PFSK-1 (cell line): Measurements from ENCODE around the gene RFC2.

Source experiments
- FOXP2 ChIP-seq: optimal IDR thresholded peaks from 2 replicates; pipeline ENCODE3; 2011; ENCODE audit warnings: borderline replicate concordance, control low read depth, inconsistent platforms; ENCODE audit not compliant: insufficient read depth; ENCODE audit errors: extremely low read length, extremely low read depth
- POLR2AphosphoS5 ChIP-seq: IDR thresholded peaks from 2 replicates; pipeline ENCODE4 v1.6.1; 2012; ENCODE audit warnings: low read depth, mild to moderate bottlenecking, control low read depth, low read length, moderate library complexity
- REST ChIP-seq, 2 experiments: IDR thresholded peaks; 2 replicates each; pipeline versions ENCODE4 v1.6.1 to v1.8.0; 2011 to 2012; ENCODE audit warnings: low read depth in 2 of 2, low read length in 2 of 2, control low read depth in 1 of 2, inconsistent platforms in 1 of 2, mild to moderate bottlenecking in 1 of 2, moderate library complexity in 1 of 2; ENCODE audit not compliant: insufficient read depth in 1 of 2
- SIN3A ChIP-seq: IDR thresholded peaks from 2 replicates; pipeline ENCODE4 v1.6.1; 2012; ENCODE audit warnings: mild to moderate bottlenecking, low read length, moderate library complexity, borderline replicate concordance; ENCODE audit not compliant: insufficient read depth
- TAF1 ChIP-seq: IDR thresholded peaks from 2 replicates; pipeline ENCODE4 v1.6.1; 2012; ENCODE audit warnings: low read length, control low read depth, borderline replicate concordance; ENCODE audit not compliant: insufficient read depth

The RFC2 gene

GRCh38 chr7:74190259-74190658 lies 63.9 kb downstream of the RFC2 start:
- no peak for TF ChIP-seq FOXP2
- TF ChIP-seq SIN3A = no peak
- no peak for TF ChIP-seq REST (IDR thresholded peaks at IDR 0.05; ENCODE audit: insufficient read depth in 1 of 2, low read depth in 2 of 2, low read length in 2 of 2)
- TF ChIP-seq POLR2AphosphoS5 = no peak
- no peak for TF ChIP-seq TAF1

GRCh38 chr7:74187915-74188675 lies 66.1 kb downstream of the RFC2 start:
- TF ChIP-seq REST (IDR thresholded peaks at IDR 0.05; ENCODE audit: insufficient read depth in 1 of 2, low read depth in 2 of 2, low read length in 2 of 2) (no peak), TAF1 (no peak), POLR2AphosphoS5 (no peak), SIN3A (no peak), FOXP2 (no peak)

- no peak for TF ChIP-seq REST (IDR thresholded peaks at IDR 0.05; ENCODE audit: insufficient read depth in 1 of 2, low read depth in 2 of 2, low read length in 2 of 2)
- TF ChIP-seq SIN3A = no peak
- no peak for TF ChIP-seq TAF1
- no peak for TF ChIP-seq POLR2AphosphoS5
- TF ChIP-seq FOXP2 = no peak
These were observed 68.6 kb downstream of the RFC2 start for GRCh38 chr7:74185636-74186035.

GRCh38 chr7:74185016-74185415 lies 69.2 kb downstream of the RFC2 start:
- TF ChIP-seq POLR2AphosphoS5 = no peak
- no peak for TF ChIP-seq FOXP2

GRCh38 chr7:74183653-74184450 lies 70.3 kb downstream of the RFC2 start:
- TF ChIP-seq FOXP2 (no peak), POLR2AphosphoS5 (no peak), TAF1 (no peak), REST (IDR thresholded peaks at IDR 0.05; ENCODE audit: insufficient read depth in 1 of 2, low read depth in 2 of 2, low read length in 2 of 2) (no peak), SIN3A (no peak)
